Activated naive CD4-positive, alpha-beta T cell treated with anti-CD3 and anti-CD28 coated beads for 36 hours (primary cell): Measurements from ENCODE around the gene ATG4B. TPM values are rescaled to one million over a fixed set of nuclear protein-coding genes. Genes with fewer than 3 reads are reported as not detected.
"Not testable (repeated sequence)": the region's sequence is repeated elsewhere in the genome, so short reads cannot be mapped to it uniquely, and the experiment has no call there.

Experiments used
- CTCF ChIA-PET: fragments of 350-600 bp; sonication (Branson Sonifier 250); formaldehyde crosslinking; loops from one replicate; lab custom pipeline; 2021; ENCODE audit warnings: antibody characterized with exemption; lab: Charles Lee
- DNase-seq: peaks from one replicate; pipeline ENCODE4 v3.0.0-alpha.2; 2020
- H3K27ac Mint-ChIP-seq: one replicate; pipeline ENCODE4 v1.8.0; 2021; ENCODE audit warnings: mild to moderate bottlenecking, mixed read lengths
- H3K27me3 Mint-ChIP-seq: one replicate; pipeline ENCODE4 v1.8.0; 2021; ENCODE audit warnings: low read depth, mixed read lengths
- H3K36me3 Mint-ChIP-seq: one replicate; pipeline ENCODE4 v1.8.0; 2021; ENCODE audit warnings: low read depth, mixed read lengths
- H3K4me1 Mint-ChIP-seq: one replicate; pipeline ENCODE4 v1.8.0; 2021; ENCODE audit warnings: low read depth, mixed read lengths
- H3K4me3 Mint-ChIP-seq: one replicate; pipeline ENCODE4 v1.8.0; 2021; ENCODE audit warnings: mild to moderate bottlenecking, moderate library complexity, mixed read lengths
- H3K9me3 Mint-ChIP-seq: one replicate; pipeline ENCODE4 v1.8.0; 2021; ENCODE audit warnings: mixed read lengths
- intact Hi-C: fragments of 100-400 bp; cut with micrococcal nuclease; formaldehyde crosslinking; loops from one replicate; pipeline ENCODE4 v1.15.1; 2023
- total RNA-seq, 2 experiments: library from RNA; stranded (reverse); gene quantifications; one replicate each; pipeline ENCODE4 v1.2.3, GENCODE V29; 2021

ATG4B gene
- 10 to 100 TPM; 71.5 to 82.5 TPM for total RNA-seq

GRCh38 chr2:241637018-241637794, at the start of gene ATG4B, which contains the start of gene THAP4:
Gene ATG4B (plus strand): TSS chr2:241637693. CDS start chr2:241637715, 22 bp downstream.
Gene THAP4 (minus strand): TSS chr2:241637158. CDS start chr2:241637017, 141 bp downstream.
- H3K27ac Mint-ChIP-seq, result peak within 1 kb of the TSS; percentile 80
- H3K4me3 Mint-ChIP-seq, result peak within 1 kb of the TSS; percentile 84
- peaks cover 6% of the 10 kb centered on the region for H3K9me3 Mint-ChIP-seq
- peak; percentile 76 for DNase-seq
- H3K27me3 Mint-ChIP-seq, result no peaks in the 10 kb centered on the region
- H3K4me1 Mint-ChIP-seq, result peaks cover 54% of the 10 kb centered on the region
- intact Hi-C loops, result loop anchor here (1.0 to 10.0 kb wide), 10 partner anchors 16 to 1072 kb away; partner anchors contain the start of genes D2HGDH, DTYMK, DUSP28 and HDLBP
- CTCF ChIA-PET, result interaction anchor here (1.2 kb wide), 1 partner anchor 22 kb away, joined by 6 read pairs; no protein-coding TSS in a partner anchor
- H3K36me3 Mint-ChIP-seq, result peaks cover 21% of the 10 kb centered on the region

- H3K27me3 Mint-ChIP-seq, DNase-seq, H3K4me3 Mint-ChIP-seq, H3K27ac Mint-ChIP-seq, intact Hi-C loops, H3K4me1 Mint-ChIP-seq: not testable (repeated sequence)
- Mint-ChIP-seq H3K36me3 (peaks cover 40% of the 10 kb centered on the region), H3K9me3 (peaks cover 21% of the 10 kb centered on the region)
- CTCF ChIA-PET, result interaction anchor here (1.2 kb wide), 1 partner anchor 10 kb away, joined by 3 read pairs; no protein-coding TSS in a partner anchor
Measured at GRCh38 chr2:241589863-241590262, 47.6 kb upstream of the ATG4B start.

GRCh38 chr2:241590496-241591455, 46.7 kb upstream of the ATG4B start:
- H3K4me3 Mint-ChIP-seq, result not testable (repeated sequence)

GRCh38 chr2:241592126-241592845, 45.2 kb upstream of the ATG4B start:
- CTCF ChIA-PET, result no interaction called here
- Mint-ChIP-seq H3K27me3 (no peaks in the 10 kb centered on the region), H3K9me3 (peaks cover 10% of the 10 kb centered on the region), H3K4me1 (no peaks in the 10 kb centered on the region), H3K27ac (no peak overlapping the region), H3K4me3 (no peak overlapping the region), H3K36me3 (peaks cover 19% of the 10 kb centered on the region)
- DNase-seq, result no peak
- intact Hi-C loops, result no loop called here

More at GRCh38 chr2:241590496-241591455, 46.7 kb upstream of the ATG4B start:
- intact Hi-C loops, H3K27me3 Mint-ChIP-seq, H3K4me1 Mint-ChIP-seq, H3K27ac Mint-ChIP-seq, DNase-seq: not testable (repeated sequence)
- CTCF ChIA-PET, result interaction anchor here (1.2 kb wide), 1 partner anchor 10 kb away, joined by 3 read pairs; no protein-coding TSS in a partner anchor
- Mint-ChIP-seq H3K36me3 (peaks cover 33% of the 10 kb centered on the region), H3K9me3 (peaks cover 21% of the 10 kb centered on the region)

- Mint-ChIP-seq H3K4me3 (no peak overlapping the region), H3K27me3 (no peaks in the 10 kb centered on the region), H3K4me1 (no peaks in the 10 kb centered on the region), H3K27ac (no peak overlapping the region), H3K36me3 (peaks cover 18% of the 10 kb centered on the region), H3K9me3 (peaks cover 7% of the 10 kb centered on the region)
- intact Hi-C loops, result no loop called here
- DNase-seq, result no peak
- CTCF ChIA-PET, result no interaction called here
Measured at GRCh38 chr2:241593271-241593670, 44.2 kb upstream of the ATG4B start.

GRCh38 chr2:241595600-241596140, 41.8 kb upstream of the ATG4B start:
- no peaks in the 10 kb centered on the region for H3K27me3 Mint-ChIP-seq
- H3K4me3 Mint-ChIP-seq, result no peak overlapping the region
- DNase-seq, result no peak
- H3K36me3 Mint-ChIP-seq, result peaks cover 12% of the 10 kb centered on the region
- H3K9me3 Mint-ChIP-seq, result no peaks in the 10 kb centered on the region
- no peak overlapping the region for H3K27ac Mint-ChIP-seq
- CTCF ChIA-PET, result interaction anchor here (0.6 kb wide), 1 partner anchor 12 kb away, joined by 3 read pairs; no protein-coding TSS in a partner anchor
- intact Hi-C loops, result loop anchor here (5.0 kb wide), 1 partner anchor 518 kb away; no protein-coding TSS in a partner anchor
- H3K4me1 Mint-ChIP-seq, result no peaks in the 10 kb centered on the region

GRCh38 chr2:241597561-241597960, 39.9 kb upstream of the ATG4B start:
- intact Hi-C loops, result loop anchor here (5.0 kb wide), 1 partner anchor 520 kb away; no protein-coding TSS in a partner anchor
- H3K4me3 Mint-ChIP-seq, result no peak overlapping the region
- no peak for DNase-seq
- H3K36me3 Mint-ChIP-seq, result peaks cover 18% of the 10 kb centered on the region
- no peaks in the 10 kb centered on the region for H3K27me3 Mint-ChIP-seq
- H3K9me3 Mint-ChIP-seq, result no peaks in the 10 kb centered on the region
- H3K4me1 Mint-ChIP-seq, result no peaks in the 10 kb centered on the region
- H3K27ac Mint-ChIP-seq, result no peak overlapping the region
- CTCF ChIA-PET, result interaction anchor here (0.9 kb wide), 1 partner anchor 154 kb away, joined by 3 read pairs; no protein-coding TSS in a partner anchor

GRCh38 chr2:241598061-241598460, 39.4 kb upstream of the ATG4B start:
- no peak for DNase-seq
- Mint-ChIP-seq H3K9me3 (no peaks in the 10 kb centered on the region), H3K27me3 (no peaks in the 10 kb centered on the region), H3K27ac (no peak overlapping the region), H3K36me3 (peaks cover 18% of the 10 kb centered on the region), H3K4me1 (no peaks in the 10 kb centered on the region), H3K4me3 (no peak overlapping the region)
- intact Hi-C loops, result loop anchor here (5.0 kb wide), 1 partner anchor 521 kb away; no protein-coding TSS in a partner anchor
- CTCF ChIA-PET, result interaction anchor here (0.6 to 1.3 kb wide), 3 partner anchors 92 to 365 kb away, joined by 3 read pairs; no protein-coding TSS in a partner anchor

- Mint-ChIP-seq H3K27me3 (no peaks in the 10 kb centered on the region), H3K9me3 (no peaks in the 10 kb centered on the region), H3K36me3 (peaks cover 16% of the 10 kb centered on the region), H3K27ac (no peak overlapping the region), H3K4me3 (no peak overlapping the region), H3K4me1 (no peaks in the 10 kb centered on the region)
- intact Hi-C loops, result loop anchor here (5.0 kb wide), 1 partner anchor 521 kb away; no protein-coding TSS in a partner anchor
- CTCF ChIA-PET, result interaction anchor here (0.6 to 1.3 kb wide), 3 partner anchors 92 to 366 kb away, joined by 3 read pairs; no protein-coding TSS in a partner anchor
- no peak for DNase-seq
Measured at GRCh38 chr2:241598487-241598886, 39.0 kb upstream of the ATG4B start.

- peaks cover 16% of the 10 kb centered on the region for H3K36me3 Mint-ChIP-seq
- no peaks in the 10 kb centered on the region for H3K4me1 Mint-ChIP-seq
- no peak for DNase-seq
- intact Hi-C loops, result loop anchor here (5.0 kb wide), 1 partner anchor 522 kb away; no protein-coding TSS in a partner anchor
- H3K9me3 Mint-ChIP-seq, result no peaks in the 10 kb centered on the region
- CTCF ChIA-PET, result no interaction called here
- H3K4me3 Mint-ChIP-seq, result no peak overlapping the region
- H3K27me3 Mint-ChIP-seq, result no peaks in the 10 kb centered on the region
- H3K27ac Mint-ChIP-seq, result no peak overlapping the region
Measured at GRCh38 chr2:241599615-241600014, 37.9 kb upstream of the ATG4B start.

GRCh38 chr2:241601841-241602240, 35.7 kb upstream of the ATG4B start:
- no peak for DNase-seq
- H3K9me3 Mint-ChIP-seq, result no peaks in the 10 kb centered on the region
- H3K27me3 Mint-ChIP-seq, result no peaks in the 10 kb centered on the region
- H3K27ac Mint-ChIP-seq, result no peak overlapping the region
- intact Hi-C loops, result no loop called here
- H3K36me3 Mint-ChIP-seq, result peaks cover 19% of the 10 kb centered on the region
- H3K4me3 Mint-ChIP-seq, result no peak overlapping the region
- no peaks in the 10 kb centered on the region for H3K4me1 Mint-ChIP-seq
- CTCF ChIA-PET, result no interaction called here
